ENCODE data around the gene TREM1.

DNA sequence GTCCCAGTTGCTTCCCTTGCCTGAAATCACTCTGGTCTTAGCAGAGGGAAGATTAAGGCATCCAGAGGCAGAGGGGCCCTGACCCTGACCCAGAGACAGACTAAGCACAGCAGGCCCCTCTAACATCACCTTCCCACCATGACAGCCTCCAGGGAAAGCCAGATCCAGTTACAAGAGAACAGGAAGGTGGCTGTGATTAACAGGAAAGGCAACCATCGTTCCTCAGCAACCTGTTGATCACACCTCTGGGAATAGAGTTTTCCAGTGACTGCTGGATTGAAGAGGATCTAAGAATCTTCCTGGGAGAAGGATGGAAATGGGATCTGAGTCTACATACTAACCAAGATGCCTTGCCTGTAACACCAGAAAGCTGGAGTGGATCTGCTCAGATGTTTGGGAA lies 5.2 kb upstream of the TREM1 start:
- TF ChIP-seq, protein P1, sequence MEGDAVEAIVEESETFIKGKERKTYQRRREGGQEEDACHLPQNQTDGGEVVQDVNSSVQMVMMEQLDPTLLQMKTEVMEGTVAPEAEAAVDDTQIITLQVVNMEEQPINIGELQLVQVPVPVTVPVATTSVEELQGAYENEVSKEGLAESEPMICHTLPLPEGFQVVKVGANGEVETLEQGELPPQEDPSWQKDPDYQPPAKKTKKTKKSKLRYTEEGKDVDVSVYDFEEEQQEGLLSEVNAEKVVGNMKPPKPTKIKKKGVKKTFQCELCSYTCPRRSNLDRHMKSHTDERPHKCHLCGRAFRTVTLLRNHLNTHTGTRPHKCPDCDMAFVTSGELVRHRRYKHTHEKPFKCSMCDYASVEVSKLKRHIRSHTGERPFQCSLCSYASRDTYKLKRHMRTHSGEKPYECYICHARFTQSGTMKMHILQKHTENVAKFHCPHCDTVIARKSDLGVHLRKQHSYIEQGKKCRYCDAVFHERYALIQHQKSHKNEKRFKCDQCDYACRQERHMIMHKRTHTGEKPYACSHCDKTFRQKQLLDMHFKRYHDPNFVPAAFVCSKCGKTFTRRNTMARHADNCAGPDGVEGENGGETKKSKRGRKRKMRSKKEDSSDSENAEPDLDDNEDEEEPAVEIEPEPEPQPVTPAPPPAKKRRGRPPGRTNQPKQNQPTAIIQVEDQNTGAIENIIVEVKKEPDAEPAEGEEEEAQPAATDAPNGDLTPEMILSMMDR (IDR thresholded peaks at IDR 0.05): no peak
- no peak for TF ChIP-seq POLR2A (IDR thresholded peaks at IDR 0.05)
